ENCODE results near the gene GRHL1.

Gene GRHL1

DNA sequence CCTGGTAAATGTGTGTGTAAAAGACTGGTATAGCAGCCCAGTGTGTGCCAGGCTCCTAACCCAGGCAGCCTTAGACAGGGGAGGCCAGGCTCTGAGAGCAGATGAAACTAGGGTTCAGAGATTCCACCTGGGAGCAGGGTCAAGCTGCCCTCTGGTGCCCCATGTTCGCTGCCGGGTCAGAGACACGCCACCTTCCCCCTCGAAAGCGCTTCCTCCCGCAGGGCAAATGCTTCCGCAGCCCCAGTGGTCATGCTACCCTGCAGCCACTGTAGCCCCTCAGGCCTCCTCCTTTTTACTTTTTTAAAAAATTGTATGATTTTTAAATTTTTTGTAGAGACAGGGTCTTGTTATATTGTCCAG lies 81.2 kb downstream of the GRHL1 start:
- no peak overlapping the region for H2AFZ ChIP-seq (ENCODE audit: low read length)
- no peaks in the 10 kb centered on the region for H3F3A ChIP-seq (ENCODE audit: insufficient read depth, low read length)
- H3K9me3 ChIP-seq (replicated peaks; ENCODE audit: insufficient read depth, low read length) = no peaks in the 10 kb centered on the region
- H3K27me3 ChIP-seq (replicated peaks; ENCODE audit: insufficient read depth, low read length) = no peaks in the 10 kb centered on the region
- TF ChIP-seq CTCF (IDR thresholded peaks at IDR 0.05; ENCODE audit: low read length) = no peak
- H4K20me1 ChIP-seq (ENCODE audit: insufficient read depth, low read length) = no peaks in the 10 kb centered on the region
- H3K9ac ChIP-seq (ENCODE audit: low read length) = no peak overlapping the region
- H3K36me3 ChIP-seq (replicated peaks; ENCODE audit: insufficient read depth, low read length) = no peaks in the 10 kb centered on the region
- no peak overlapping the region for H3K4me2 ChIP-seq (ENCODE audit: low read depth, low read length)
- H3K27ac ChIP-seq (ENCODE audit: low read length) = no peak overlapping the region
- H3K79me2 ChIP-seq (ENCODE audit: low read length) = no peaks in the 10 kb centered on the region
- peaks cover 9% of the 10 kb centered on the region for H3K4me1 ChIP-seq (ENCODE audit: low read length)
- DNase-seq = no peak
- H3K9me2 ChIP-seq (replicated peaks; ENCODE audit: insufficient read depth, low read length) = no peaks in the 10 kb centered on the region
- no peak overlapping the region for H3K4me3 ChIP-seq (ENCODE audit: low read length)

GRCh38 chr2:10033251-10034006 lies 81.9 kb downstream of the GRHL1 start:
- no peak overlapping the region for H3K4me3 ChIP-seq (ENCODE audit: low read length)
- H3K9me3 ChIP-seq (replicated peaks; ENCODE audit: insufficient read depth, low read length) = no peaks in the 10 kb centered on the region
- H3K27me3 ChIP-seq (replicated peaks; ENCODE audit: insufficient read depth, low read length) = no peaks in the 10 kb centered on the region
- H3K9ac ChIP-seq (ENCODE audit: low read length) = no peak overlapping the region
- H3K4me1 ChIP-seq (ENCODE audit: low read length) = peaks cover 9% of the 10 kb centered on the region
- H2AFZ ChIP-seq (ENCODE audit: low read length) = no peak overlapping the region
- H3K9me2 ChIP-seq (replicated peaks; ENCODE audit: insufficient read depth, low read length) = no peaks in the 10 kb centered on the region
- H4K20me1 ChIP-seq (ENCODE audit: insufficient read depth, low read length) = no peaks in the 10 kb centered on the region
- H3K27ac ChIP-seq (ENCODE audit: low read length) = no peak overlapping the region
- no peak for TF ChIP-seq EZH2 (optimal IDR thresholded peaks at IDR 0.05; ENCODE audit: low read depth, low read length)
- TF ChIP-seq EZH2phosphoT487 (IDR thresholded peaks at IDR 0.05; ENCODE audit: low read length) = no peak
- no peak for TF ChIP-seq CTCF (IDR thresholded peaks at IDR 0.05; ENCODE audit: low read length)
- no peak overlapping the region for H3K4me2 ChIP-seq (ENCODE audit: low read depth, low read length)
- no peak for DNase-seq
- H3F3A ChIP-seq (ENCODE audit: insufficient read depth, low read length) = no peaks in the 10 kb centered on the region
- no peaks in the 10 kb centered on the region for H3K79me2 ChIP-seq (ENCODE audit: low read length)
- H3K36me3 ChIP-seq (replicated peaks; ENCODE audit: insufficient read depth, low read length) = no peaks in the 10 kb centered on the region

DNA sequence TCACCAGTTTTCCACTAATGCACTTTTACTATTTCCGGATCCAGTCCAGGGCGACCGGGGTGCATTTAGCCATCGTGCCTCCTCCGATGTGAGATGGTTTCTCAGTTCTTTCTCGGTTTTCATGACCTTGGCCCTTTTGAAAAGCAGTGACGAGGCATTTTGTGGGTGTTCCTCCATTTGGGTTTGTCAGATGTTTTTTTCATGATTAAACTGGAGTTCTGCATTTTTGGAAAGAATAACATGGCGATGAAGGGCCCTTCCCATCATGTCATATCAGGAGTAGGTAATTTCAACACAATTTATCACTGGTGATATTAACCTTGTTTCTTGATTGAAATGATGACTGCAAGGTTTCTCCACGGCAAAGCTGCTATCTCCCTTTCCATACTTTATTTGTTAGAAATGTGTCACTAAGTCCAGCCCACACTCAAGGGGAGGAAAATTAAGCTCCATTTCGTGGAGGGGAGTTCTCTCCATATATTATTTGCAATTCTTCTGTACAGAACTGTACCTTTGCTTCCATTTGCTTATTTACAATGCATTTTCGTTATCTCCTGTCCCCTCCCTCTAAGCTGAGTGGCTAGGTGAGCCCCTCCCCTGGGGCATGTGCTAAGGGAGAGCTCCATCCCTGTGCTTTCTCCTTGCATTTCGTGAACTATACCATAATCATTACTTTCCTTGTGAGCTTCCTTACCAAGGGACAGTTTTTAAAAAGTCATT lies 83.0 kb downstream of the GRHL1 start:
- no peak overlapping the region for H3K4me2 ChIP-seq (ENCODE audit: low read depth, low read length)
- no peak overlapping the region for H2AFZ ChIP-seq (ENCODE audit: low read length)
- H3K9ac ChIP-seq (ENCODE audit: low read length) = no peak overlapping the region
- H3K79me2 ChIP-seq (ENCODE audit: low read length) = no peaks in the 10 kb centered on the region
- H3K4me1 ChIP-seq (ENCODE audit: low read length) = peaks cover 9% of the 10 kb centered on the region
- H3K9me3 ChIP-seq (replicated peaks; ENCODE audit: insufficient read depth, low read length) = no peaks in the 10 kb centered on the region
- no peak for DNase-seq
- no peaks in the 10 kb centered on the region for H4K20me1 ChIP-seq (ENCODE audit: insufficient read depth, low read length)
- no peak overlapping the region for H3K4me3 ChIP-seq (ENCODE audit: low read length)
- TF ChIP-seq CTCF (IDR thresholded peaks at IDR 0.05; ENCODE audit: low read length) = no peak
- no peak for TF ChIP-seq EZH2 (optimal IDR thresholded peaks at IDR 0.05; ENCODE audit: low read depth, low read length)
- no peak for TF ChIP-seq EZH2phosphoT487 (IDR thresholded peaks at IDR 0.05; ENCODE audit: low read length)
- no peaks in the 10 kb centered on the region for H3K9me2 ChIP-seq (replicated peaks; ENCODE audit: insufficient read depth, low read length)
- no peaks in the 10 kb centered on the region for H3K36me3 ChIP-seq (replicated peaks; ENCODE audit: insufficient read depth, low read length)
- H3K27ac ChIP-seq (ENCODE audit: low read length) = no peak overlapping the region
- no peaks in the 10 kb centered on the region for H3F3A ChIP-seq (ENCODE audit: insufficient read depth, low read length)
- no peaks in the 10 kb centered on the region for H3K27me3 ChIP-seq (replicated peaks; ENCODE audit: insufficient read depth, low read length)
